ENCODE results near the gene CLIP3. TPM values are rescaled to one million over a fixed set of nuclear protein-coding genes. Genes with fewer than 3 reads are reported as not detected.

Gene CLIP3
- total and polyA plus RNA-seq, 8 donors = 1.2 to 9.1 (median 3.1) TPM

- no peak for FAIRE-seq
- intact Hi-C loops (cut with DNase I) = no loop called here
- Histone ChIP-seq H3K4me1 (peaks cover 0 to 4% (median 4%) of the 10 kb centered on the region in 3 donors), H3K4me3 (peak overlapping the region in 3 of 4 donors; percentile 18 to 45 (median 40)), H3K27me3 (no peaks in the 10 kb centered on the region), H3K36me3 (no peaks in the 10 kb centered on the region), H3K27ac (peak overlapping the region in 3 of 4 donors; percentile 22 to 55 (median 50)), H3K9me3 (no peaks in the 10 kb centered on the region)
- 0 to 1% methylated on average over 37 to 50 of the region's 50 CpGs for WGBS, 2 donors
- DNase-seq = peak in 5 of 6 donors; percentile 58 to 89 (median 76)
- ATAC-seq = peak; percentile 58 to 72 (median 63)
- no peak for TF ChIP-seq CTCF (IDR thresholded peaks at IDR 0.05)
Measured at GRCh38 chr19:36009220-36009619, 23.5 kb downstream of the CLIP3 start.

- Histone ChIP-seq H3K4me1 (peaks cover 0 to 4% (median 3%) of the 10 kb centered on the region in 3 donors), H3K36me3 (no peaks in the 10 kb centered on the region), H3K4me3 (peak within 1 kb of the TSS; percentile 6 to 45 (median 29)), H3K27ac (peak within 1 kb of the TSS; percentile 25 to 55 (median 47)), H3K27me3 (no peaks in the 10 kb centered on the region), H3K9me3 (no peaks in the 10 kb centered on the region)
- intact Hi-C loops (cut with DNase I) = no loop called here
- no peak for FAIRE-seq
- TF ChIP-seq CTCF (IDR thresholded peaks at IDR 0.05) = no peak
- peak; percentile 83 to 91 (median 88) for ATAC-seq
- WGBS, 2 donors = 12 to 18% methylated on average over 19 of the region's 19 CpGs
- peak; percentile 74 to 90 (median 78) for DNase-seq
Measured at GRCh38 chr19:36008336-36008978, 24.2 kb downstream of the CLIP3 start, which contains the start of gene SYNE4. Gene SYNE4 (minus strand): TSS chr19:36008813. CDS start chr19:36008681, 132 bp downstream.

GRCh38 chr19:36006955-36007354, 25.7 kb downstream of the CLIP3 start:
- intact Hi-C loops (cut with DNase I) = no loop called here
- Histone ChIP-seq H3K9me3 (no peaks in the 10 kb centered on the region), H3K4me3 (no peak overlapping the region), H3K36me3 (no peaks in the 10 kb centered on the region), H3K27me3 (no peaks in the 10 kb centered on the region), H3K4me1 (peaks cover 0 to 4% (median 0%) of the 10 kb centered on the region in 3 donors), H3K27ac (no peak overlapping the region)
- WGBS, 2 donors = 54 to 76% methylated on average over 5 of the region's 5 CpGs
- no peak for TF ChIP-seq CTCF (IDR thresholded peaks at IDR 0.05)
- FAIRE-seq (no peak), DNase-seq (no peak), ATAC-seq (no peak)

GRCh38 chr19:36003284-36003683, 29.4 kb downstream of the CLIP3 start:
- 92 to 93% methylated on average over 4 of the region's 4 CpGs for WGBS, 2 donors
- H3K4me3 ChIP-seq = no peak overlapping the region
- peaks cover 0 to 4% (median 0%) of the 10 kb centered on the region in 3 donors for H3K4me1 ChIP-seq
- ATAC-seq (no peak), DNase-seq (no peak), FAIRE-seq (no peak)
- H3K9me3 ChIP-seq = no peaks in the 10 kb centered on the region
- intact Hi-C loops (cut with DNase I) = no loop called here
- H3K27ac ChIP-seq = no peak overlapping the region
- no peak for TF ChIP-seq CTCF (IDR thresholded peaks at IDR 0.05)
- no peaks in the 10 kb centered on the region for H3K27me3 ChIP-seq
- no peaks in the 10 kb centered on the region for H3K36me3 ChIP-seq

- Histone ChIP-seq H3K4me1 (peaks cover 0 to 4% (median 3%) of the 10 kb centered on the region in 3 donors), H3K36me3 (no peaks in the 10 kb centered on the region), H3K4me3 (no peak overlapping the region), H3K27me3 (no peaks in the 10 kb centered on the region), H3K9me3 (no peaks in the 10 kb centered on the region), H3K27ac (no peak overlapping the region)
- intact Hi-C loops (cut with DNase I) = no loop called here
- WGBS, 2 donors = 96 to 98% methylated on average over 3 of the region's 3 CpGs
- ATAC-seq = no peak
- FAIRE-seq = no peak
- no peak for TF ChIP-seq CTCF (IDR thresholded peaks at IDR 0.05)
- DNase-seq = no peak
Measured at GRCh38 chr19:36001605-36002004, 31.1 kb downstream of the CLIP3 start.
